Colonic mucosa (tissue), 4 donors: Measurements from ENCODE around the gene TSPAN15. TPM values are rescaled to one million over a fixed set of nuclear protein-coding genes. Genes with fewer than 3 reads are reported as not detected.

Experiments
- DNase-seq: peaks from one replicate; pipeline ENCODE4 v3.0.0-alpha.2; 2020
- H3K27ac ChIP-seq: fragments of 200-600 bp; one replicate; pipeline ENCODE4 v1.8.0; 2021
- H3K27me3 ChIP-seq: fragments of 200-600 bp; one replicate; pipeline ENCODE4 v1.8.0; 2021
- H3K36me3 ChIP-seq: fragments of 200-600 bp; one replicate; pipeline ENCODE4 v1.8.0; 2021
- H3K4me1 ChIP-seq: fragments of 200-600 bp; one replicate; pipeline ENCODE4 v1.8.0; 2021; ENCODE audit warnings: mild to moderate bottlenecking
- H3K4me3 ChIP-seq: fragments of 200-600 bp; one replicate; pipeline ENCODE4 v1.8.0; 2021
- H3K9ac ChIP-seq, 2 donors: one replicate each; pipeline ENCODE4 v1.7.0; 2013; ENCODE audit warnings: control low read depth in 2 of 2, low read depth in 2 of 2, low read length in 2 of 2
- H3K9me3 ChIP-seq: fragments of 200-600 bp; one replicate; pipeline ENCODE4 v1.8.0; 2021
- intact Hi-C: fragments of 100-400 bp; cut with DNase I; formaldehyde crosslinking; loops from one replicate; pipeline ENCODE4 v1.14.1; 2022
- total RNA-seq, 2 donors: library from RNA; stranded (reverse); fragmentation: NEBNext Ultra II Directional in 1 of 2; extraction: Animal tissue kit (Norgen Biotek cat#: 25700) in 1 of 2; gene quantifications; one replicate each; pipeline ENCODE4 v1.2.1, GENCODE V29; 2021
- TF ChIP-seq, protein P1 (sequence below): fragments of 200-600 bp; IDR thresholded peaks from one replicate; pipeline ENCODE4 v1.8.0; 2022; ENCODE audit warnings: antibody characterized with exemption, mild to moderate bottlenecking
- donor health status: healthy.
- donor health status: DM: no; HTN: no; CAD: no.
- donor health status: DM: no; HTN: no; CAD: no.

TSPAN15 gene
- total RNA-seq, 2 donors from 2014 or later: 129 TPM

DNA sequence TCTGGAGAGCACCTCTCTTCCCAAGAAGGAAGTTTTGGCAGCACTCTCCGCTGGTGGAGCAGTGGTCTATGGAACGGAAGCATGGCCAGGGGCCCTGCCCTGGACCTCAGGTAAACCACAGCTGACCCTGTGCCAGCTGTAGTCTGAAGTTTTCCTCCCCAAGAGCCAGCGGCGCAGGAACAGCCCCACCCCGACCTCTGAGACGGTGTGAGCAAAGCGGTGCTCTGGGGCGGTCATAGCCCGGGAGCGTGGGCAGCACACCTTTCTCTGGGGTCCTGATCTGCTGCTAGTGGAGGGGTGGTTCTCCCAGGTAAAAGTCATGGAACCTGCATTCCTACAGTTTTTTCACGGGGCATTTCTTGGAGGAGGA, 52.6 kb downstream of the TSPAN15 start:
- H3K36me3 ChIP-seq: peaks cover 3% of the 10 kb centered on the region
- peak; percentile 13 for DNase-seq
- intact Hi-C loops: loop anchor here (10.0 kb wide), 1 partner anchor 269 kb away; no protein-coding TSS in a partner anchor
- H3K9me3 ChIP-seq: no peaks in the 10 kb centered on the region
- peaks cover 3% of the 10 kb centered on the region for H3K4me1 ChIP-seq
- no peak overlapping the region for H3K4me3 ChIP-seq
- TF ChIP-seq, protein P1, sequence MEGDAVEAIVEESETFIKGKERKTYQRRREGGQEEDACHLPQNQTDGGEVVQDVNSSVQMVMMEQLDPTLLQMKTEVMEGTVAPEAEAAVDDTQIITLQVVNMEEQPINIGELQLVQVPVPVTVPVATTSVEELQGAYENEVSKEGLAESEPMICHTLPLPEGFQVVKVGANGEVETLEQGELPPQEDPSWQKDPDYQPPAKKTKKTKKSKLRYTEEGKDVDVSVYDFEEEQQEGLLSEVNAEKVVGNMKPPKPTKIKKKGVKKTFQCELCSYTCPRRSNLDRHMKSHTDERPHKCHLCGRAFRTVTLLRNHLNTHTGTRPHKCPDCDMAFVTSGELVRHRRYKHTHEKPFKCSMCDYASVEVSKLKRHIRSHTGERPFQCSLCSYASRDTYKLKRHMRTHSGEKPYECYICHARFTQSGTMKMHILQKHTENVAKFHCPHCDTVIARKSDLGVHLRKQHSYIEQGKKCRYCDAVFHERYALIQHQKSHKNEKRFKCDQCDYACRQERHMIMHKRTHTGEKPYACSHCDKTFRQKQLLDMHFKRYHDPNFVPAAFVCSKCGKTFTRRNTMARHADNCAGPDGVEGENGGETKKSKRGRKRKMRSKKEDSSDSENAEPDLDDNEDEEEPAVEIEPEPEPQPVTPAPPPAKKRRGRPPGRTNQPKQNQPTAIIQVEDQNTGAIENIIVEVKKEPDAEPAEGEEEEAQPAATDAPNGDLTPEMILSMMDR: no peak
- no peaks in the 10 kb centered on the region for H3K27me3 ChIP-seq
- no peak overlapping the region for H3K27ac ChIP-seq
- no peak overlapping the region for H3K9ac ChIP-seq

DNA sequence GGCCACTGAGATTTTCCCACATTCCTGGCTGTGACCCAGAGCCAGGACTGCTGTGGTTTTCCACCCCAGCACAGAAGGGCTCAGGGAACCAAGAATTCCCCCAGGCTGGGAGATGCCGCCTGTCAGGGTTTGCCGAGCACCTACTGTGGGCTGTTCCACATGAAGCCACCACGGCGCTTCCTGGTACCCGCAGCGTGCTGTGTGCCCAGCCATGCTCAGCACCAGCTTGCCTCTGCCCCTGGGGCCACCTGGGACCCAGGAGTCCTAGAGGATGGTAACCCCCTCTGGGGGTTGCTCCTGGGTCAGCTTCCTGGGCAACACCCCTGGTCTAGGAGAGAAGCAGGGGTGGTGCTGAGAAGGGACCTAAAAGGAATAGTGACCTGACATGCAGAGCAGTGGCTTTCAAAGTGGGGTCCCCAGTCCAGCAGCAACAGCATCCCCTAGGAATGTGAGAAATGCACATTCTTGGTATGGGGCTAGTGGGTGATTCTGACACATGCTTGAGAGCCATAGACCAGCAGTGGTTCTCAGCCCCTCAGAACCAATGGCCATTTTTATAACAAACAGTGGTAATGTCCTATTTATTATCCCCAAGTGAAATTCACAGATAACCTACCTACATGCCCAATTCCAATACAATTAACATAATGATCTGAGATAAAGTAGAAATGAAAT, 53.4 kb downstream of the TSPAN15 start:
- H3K36me3 ChIP-seq: peaks cover 3% of the 10 kb centered on the region
- TF ChIP-seq, protein P1: no peak
- no peak overlapping the region for H3K27ac ChIP-seq
- no peak overlapping the region for H3K9ac ChIP-seq
- no peaks in the 10 kb centered on the region for H3K9me3 ChIP-seq
- peaks cover 3% of the 10 kb centered on the region for H3K4me1 ChIP-seq
- intact Hi-C loops: loop anchor here (5.0 to 10.0 kb wide), 2 partner anchors 97 to 270 kb away; no protein-coding TSS in a partner anchor
- no peak for DNase-seq
- H3K27me3 ChIP-seq: no peaks in the 10 kb centered on the region
- no peak overlapping the region for H3K4me3 ChIP-seq

DNA sequence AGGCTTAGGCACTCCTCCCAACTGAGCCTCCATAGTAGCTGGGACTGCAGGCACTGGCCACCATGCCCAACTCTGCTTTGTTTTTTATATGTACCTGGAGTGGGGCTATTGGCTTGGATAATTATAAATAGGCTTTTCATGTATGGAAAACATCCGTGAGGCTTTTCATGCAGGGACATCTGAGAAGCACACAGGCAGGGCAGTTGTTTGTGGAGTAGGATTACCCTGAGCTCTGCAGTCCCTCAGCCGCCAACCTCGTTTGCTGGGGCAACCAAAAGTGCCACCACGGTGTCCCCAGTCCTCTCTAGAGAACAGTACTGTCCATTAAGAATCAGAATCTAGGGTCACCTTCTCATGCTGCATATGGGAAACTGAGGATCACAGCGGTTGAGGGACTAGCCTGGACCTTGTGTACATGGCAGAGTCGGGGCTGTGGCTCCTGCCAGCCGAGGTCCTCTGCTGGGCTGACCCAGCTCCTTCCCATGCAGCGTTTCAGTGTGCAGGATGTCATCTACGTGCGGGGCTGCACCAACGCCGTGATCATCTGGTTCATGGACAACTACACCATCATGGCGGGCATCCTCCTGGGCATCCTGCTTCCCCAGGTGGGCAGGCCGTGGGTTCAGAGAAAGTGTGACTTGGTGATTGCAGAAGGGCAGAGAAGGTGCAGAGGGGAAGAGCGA, 54.5 kb downstream of the TSPAN15 start:
- Histone ChIP-seq H3K4me3 (no peak overlapping the region), H3K4me1 (peaks cover 3% of the 10 kb centered on the region), H3K27ac (no peak overlapping the region), H3K36me3 (peaks cover 3% of the 10 kb centered on the region), H3K27me3 (no peaks in the 10 kb centered on the region), H3K9me3 (no peaks in the 10 kb centered on the region), H3K9ac (no peak overlapping the region)
- intact Hi-C loops: loop anchor here (2.0 to 10.0 kb wide), 3 partner anchors 77 to 271 kb away; no protein-coding TSS in a partner anchor
- no peak for DNase-seq
- TF ChIP-seq, protein P1: no peak

DNA sequence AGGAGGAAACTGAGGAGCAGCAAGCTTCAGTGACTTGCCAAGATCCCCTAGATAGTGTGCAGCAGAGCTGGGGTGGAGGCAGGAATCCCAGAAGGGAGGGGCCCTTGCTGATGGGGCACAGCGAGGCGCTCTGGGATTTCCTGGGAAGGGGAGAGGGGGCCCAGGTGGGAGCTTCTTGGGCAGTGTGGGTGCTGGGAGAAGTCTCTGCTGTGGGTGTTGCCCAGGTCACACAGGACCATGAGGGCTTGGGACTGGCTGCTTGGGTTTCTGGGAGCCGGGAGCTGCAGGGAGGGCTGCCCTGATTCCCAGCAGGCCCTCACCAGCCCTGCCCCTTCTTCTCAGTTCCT, 55.2 kb downstream of the TSPAN15 start:
- intact Hi-C loops: loop anchor here (2.0 to 10.0 kb wide), 3 partner anchors 78 to 272 kb away; no protein-coding TSS in a partner anchor
- TF ChIP-seq, protein P1: no peak
- H3K27me3 ChIP-seq: no peaks in the 10 kb centered on the region
- no peak overlapping the region for H3K4me3 ChIP-seq
- H3K36me3 ChIP-seq: peaks cover 3% of the 10 kb centered on the region
- no peak for DNase-seq
- H3K27ac ChIP-seq: no peak overlapping the region
- peaks cover 3% of the 10 kb centered on the region for H3K4me1 ChIP-seq
- no peak overlapping the region for H3K9ac ChIP-seq
- no peaks in the 10 kb centered on the region for H3K9me3 ChIP-seq

DNA sequence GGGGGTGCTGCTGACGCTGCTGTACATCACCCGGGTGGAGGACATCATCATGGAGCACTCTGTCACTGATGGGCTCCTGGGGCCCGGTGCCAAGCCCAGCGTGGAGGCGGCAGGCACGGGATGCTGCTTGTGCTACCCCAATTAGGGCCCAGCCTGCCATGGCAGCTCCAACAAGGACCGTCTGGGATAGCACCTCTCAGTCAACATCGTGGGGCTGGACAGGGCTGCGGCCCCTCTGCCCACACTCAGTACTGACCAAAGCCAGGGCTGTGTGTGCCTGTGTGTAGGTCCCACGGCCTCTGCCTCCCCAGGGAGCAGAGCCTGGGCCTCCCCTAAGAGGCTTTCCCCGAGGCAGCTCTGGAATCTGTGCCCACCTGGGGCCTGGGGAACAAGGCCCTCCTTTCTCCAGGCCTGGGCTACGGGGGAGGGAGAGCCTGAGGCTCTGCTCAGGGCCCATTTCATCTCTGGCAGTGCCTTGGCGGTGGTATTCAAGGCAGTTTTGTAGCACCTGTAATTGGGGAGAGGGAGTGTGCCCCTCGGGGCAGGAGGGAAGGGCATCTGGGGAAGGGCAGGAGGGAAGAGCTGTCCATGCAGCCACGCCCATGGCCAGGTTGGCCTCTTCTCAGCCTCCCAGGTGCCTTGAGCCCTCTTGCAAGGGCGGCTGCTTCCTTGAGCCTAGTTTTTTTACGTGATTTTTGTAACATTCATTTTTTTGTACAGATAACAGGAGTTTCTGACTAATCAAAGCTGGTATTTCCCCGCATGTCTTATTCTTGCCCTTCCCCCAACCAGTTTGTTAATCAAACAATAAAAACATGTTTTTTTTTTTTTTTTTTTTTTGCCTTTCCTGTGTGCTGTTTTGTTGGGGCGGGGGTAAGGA, 55.8 kb downstream of the TSPAN15 start:
- Histone ChIP-seq H3K27me3 (no peaks in the 10 kb centered on the region), H3K36me3 (peaks cover 3% of the 10 kb centered on the region), H3K4me3 (no peak overlapping the region), H3K4me1 (peaks cover 3% of the 10 kb centered on the region), H3K9ac (peak overlapping the region in 1 of 2 donors; percentile 44), H3K27ac (peak overlapping the region; percentile 28), H3K9me3 (no peaks in the 10 kb centered on the region)
- peak; percentile 45 for DNase-seq
- TF ChIP-seq, protein P1: no peak
- intact Hi-C loops: loop anchor here (2.0 to 10.0 kb wide), 3 partner anchors 78 to 272 kb away; no protein-coding TSS in a partner anchor
